WERI-Rb-1 (cell line): Measurements from ENCODE around the gene SLC25A21.
A peak's percentile ranks its signal among the peaks of the same experiment; 100 is the strongest.
"Not testable (repeated sequence)": the region's sequence is repeated elsewhere in the genome, so short reads cannot be mapped to it uniquely, and the experiment has no call there.

ENCODE experiments used
- DNase-seq: peaks from one replicate; pipeline ENCODE4 v3.0.0-alpha.2; 2020
- H3K27ac ChIP-seq: fragments of 250-450 bp; sonication (Bioruptor Pico); 2 replicates; pipeline ENCODE4 v1.5.1; 2020; ENCODE audit warnings: mild to moderate bottlenecking, moderate library complexity
- H3K27me3 ChIP-seq: fragments of 250-450 bp; sonication (Bioruptor Pico); 2 replicates; pipeline ENCODE4 v1.5.1; 2021; ENCODE audit warnings: mild to moderate bottlenecking, low read depth, moderate library complexity; ENCODE audit not compliant: insufficient read depth, severe bottlenecking
- H3K36me3 ChIP-seq: fragments of 250-450 bp; sonication (Bioruptor Pico); 2 replicates; pipeline ENCODE4 v1.5.1; 2020; ENCODE audit warnings: mild to moderate bottlenecking, moderate library complexity
- H3K4me3 ChIP-seq: 2 replicates; pipeline ENCODE4 v1.5.1; 2011; ENCODE audit warnings: low read depth, mild to moderate bottlenecking, control low read depth, low read length
- H3K9me3 ChIP-seq: fragments of 250-450 bp; sonication (Bioruptor Pico); 2 replicates; pipeline ENCODE4 v1.5.1; 2021; ENCODE audit warnings: mild to moderate bottlenecking, moderate library complexity; ENCODE audit not compliant: severe bottlenecking
- CTCF ChIP-seq: IDR thresholded peaks from 2 replicates; pipeline ENCODE4 v1.5.1; 2011; ENCODE audit warnings: low read depth, mild to moderate bottlenecking, control low read depth, inconsistent platforms, low read length

The SLC25A21 gene

GRCh38 chr14:37197421-37198272 lies 25.2 kb upstream of the SLC25A21 start, which contains the start of gene MIPOL1:
Gene MIPOL1 (plus strand): TSS chr14:37197937. CDS start chr14:37247889, 49,952 bp downstream.
- Histone ChIP-seq H3K9me3 (no peaks in the 10 kb centered on the region), H3K4me3 (peak within 1 kb of the TSS; percentile 46), H3K27me3 (peaks cover 3% of the 10 kb centered on the region), H3K36me3 (no peaks in the 10 kb centered on the region), H3K27ac (no peak within 1 kb of the TSS)
- DNase-seq: peak; percentile 66
- TF ChIP-seq CTCF: 0 out of 2 replicates have a peak, but pooled peaks have one; percentile 11

GRCh38 chr14:37196604-37197420 lies 24.4 kb upstream of the SLC25A21 start:
- H3K27me3 ChIP-seq: peaks cover 3% of the 10 kb centered on the region
- no peak overlapping the region for H3K27ac ChIP-seq
- H3K36me3 ChIP-seq: no peaks in the 10 kb centered on the region
- H3K9me3 ChIP-seq: no peaks in the 10 kb centered on the region
- peak overlapping the region; percentile 46 for H3K4me3 ChIP-seq
- TF ChIP-seq CTCF: no peak
- no peak for DNase-seq

- H3K9me3 ChIP-seq: no peaks in the 10 kb centered on the region
- DNase-seq: no peak
- H3K27me3 ChIP-seq: peaks cover 6% of the 10 kb centered on the region
- no peak overlapping the region for H3K27ac ChIP-seq
- no peak for TF ChIP-seq CTCF
- H3K36me3 ChIP-seq: no peaks in the 10 kb centered on the region
- H3K4me3 ChIP-seq: no peak overlapping the region
Measured at GRCh38 chr14:37195327-37195726, 22.9 kb upstream of the SLC25A21 start.

- DNase-seq: no peak
- Histone ChIP-seq H3K36me3 (no peaks in the 10 kb centered on the region), H3K27me3 (peaks cover 6% of the 10 kb centered on the region), H3K27ac (no peak overlapping the region), H3K9me3 (no peaks in the 10 kb centered on the region), H3K4me3 (no peak overlapping the region)
- no peak for TF ChIP-seq CTCF
Measured at GRCh38 chr14:37194698-37195097, 22.3 kb upstream of the SLC25A21 start.

GRCh38 chr14:37189733-37190132 lies 17.3 kb upstream of the SLC25A21 start:
- not testable (repeated sequence) for H3K27ac ChIP-seq, H3K4me3 ChIP-seq, H3K36me3 ChIP-seq, H3K9me3 ChIP-seq, DNase-seq
- peaks cover 14% of the 10 kb centered on the region for H3K27me3 ChIP-seq

- not testable (repeated sequence) for H3K27ac ChIP-seq, DNase-seq, H3K9me3 ChIP-seq, H3K36me3 ChIP-seq, H3K4me3 ChIP-seq
- H3K27me3 ChIP-seq: peaks cover 22% of the 10 kb centered on the region
Measured at GRCh38 chr14:37187840-37188577, 15.6 kb upstream of the SLC25A21 start.
